Subcutaneous adipose tissue (tissue), 4 donors: Measurements from ENCODE around the gene ST8SIA6. TPM values are rescaled to one million over a fixed set of nuclear protein-coding genes. Genes with fewer than 3 reads are reported as not detected.

Experiments
- CTCF ChIP-seq: fragments of 450-650 bp; IDR thresholded peaks from one replicate; pipeline ENCODE4 v1.5.1; 2016; ENCODE audit warnings: low read depth, mild to moderate bottlenecking, control low read depth, antibody characterized with exemption, moderate library complexity
- total RNA-seq, 4 donors: library from RNA; depleted of rRNA; stranded (reverse); fragments of >200 nt; gene quantifications; one replicate each; pipeline ENCODE4 v1.1.0, GENCODE V29; 2016

The ST8SIA6 gene
- total RNA-seq, 4 donors from 2014 or later, result 0.51 to 3.0 (median 1.3) TPM; not detected in 1

GRCh38 chr10:17429490-17429889 is 24.9 kb downstream of the ST8SIA6 start:
- TF ChIP-seq CTCF, result no peak

- no peak for TF ChIP-seq CTCF
Observed at GRCh38 chr10:17428351-17429097, 25.9 kb downstream of the ST8SIA6 start.

DNA sequence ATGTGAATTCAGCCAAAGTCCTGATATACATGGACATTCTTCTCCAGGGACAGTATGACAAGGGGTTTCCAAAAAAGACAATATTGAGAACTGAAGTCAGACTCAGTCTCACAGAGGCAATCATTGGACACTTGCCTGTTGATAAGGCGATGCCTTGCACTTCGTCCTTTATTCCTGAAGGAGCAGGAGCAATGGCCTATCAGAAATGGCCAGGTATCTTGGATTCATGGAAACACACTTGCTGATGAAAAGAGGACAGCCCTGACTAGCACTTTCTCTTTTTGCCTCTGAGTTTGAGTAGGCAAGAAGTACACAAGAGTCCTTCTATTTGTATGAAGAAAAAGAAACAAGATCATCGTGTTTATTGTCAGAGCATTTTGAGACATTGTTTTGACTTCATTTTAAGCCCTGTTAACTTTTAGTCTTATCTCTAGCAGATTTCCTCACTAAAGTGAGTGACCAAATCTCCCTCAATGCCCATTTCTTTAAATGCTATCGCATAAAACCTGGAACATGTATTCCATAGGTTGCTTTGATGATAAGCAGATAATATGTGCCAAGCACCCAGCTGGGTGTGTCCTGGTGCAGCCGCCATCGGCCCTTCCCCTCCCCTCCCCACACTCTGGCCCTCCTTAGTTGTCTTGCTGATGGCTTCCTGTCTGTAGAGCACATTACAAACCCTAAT is 26.6 kb downstream of the ST8SIA6 start:
- TF ChIP-seq CTCF, result no peak

DNA sequence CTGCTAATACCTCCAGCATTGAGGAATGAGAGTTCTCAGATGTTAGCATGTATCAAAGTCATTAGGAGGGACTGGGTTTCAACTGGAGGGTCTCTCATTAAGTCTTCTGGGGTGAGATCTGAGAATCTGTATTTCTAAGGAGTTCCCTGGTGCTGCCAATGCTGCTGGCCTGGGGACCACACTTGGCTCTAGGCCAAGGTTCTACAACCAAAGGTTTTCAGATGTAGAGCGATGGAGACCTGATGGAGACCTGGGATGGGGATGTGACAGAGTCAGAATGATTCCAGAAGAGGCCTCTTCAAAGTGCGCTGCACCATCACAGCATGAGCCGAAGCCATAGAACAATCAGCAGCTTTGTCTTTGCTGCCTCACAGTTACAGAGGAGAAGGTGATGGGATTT is 27.2 kb downstream of the ST8SIA6 start:
- no peak for TF ChIP-seq CTCF

- TF ChIP-seq CTCF, result no peak
Observed at GRCh38 chr10:17426263-17426750, 28.1 kb downstream of the ST8SIA6 start.

- no peak for TF ChIP-seq CTCF
Observed at GRCh38 chr10:17425584-17426262, 28.7 kb downstream of the ST8SIA6 start.

- no peak for TF ChIP-seq CTCF
Observed at GRCh38 chr10:17423632-17424186, 30.7 kb downstream of the ST8SIA6 start.
